ENCODE results near the gene STRAP.
"Not testable (repeated sequence)": the region's sequence is repeated elsewhere in the genome, so short reads cannot be mapped to it uniquely, and the experiment has no call there.

The STRAP gene

GRCh38 chr12:15874556-15875145, 7.5 kb upstream of the STRAP start:
- not testable (repeated sequence) for DNase-seq

- DNase-seq: no peak
Measured at GRCh38 chr12:15875863-15876262, 6.3 kb upstream of the STRAP start.

- DNase-seq: no peak
Measured at GRCh38 chr12:15879413-15879812, 2.8 kb upstream of the STRAP start.

- DNase-seq: no peak
Measured at GRCh38 chr12:15880721-15881120, 1.5 kb upstream of the STRAP start.

- no peak for DNase-seq
Measured at GRCh38 chr12:15883536-15883935, 1.3 kb downstream of the STRAP start.

- DNase-seq: no peak
Measured at GRCh38 chr12:15886372-15887042, 4.3 kb downstream of the STRAP start.

GRCh38 chr12:15887043-15887817, 5.0 kb downstream of the STRAP start:
- no peak for DNase-seq

- no peak for DNase-seq
Measured at GRCh38 chr12:15892645-15893259, 10.6 kb downstream of the STRAP start.

- no peak for DNase-seq
Measured at GRCh38 chr12:15893260-15893659, 11.1 kb downstream of the STRAP start.

GRCh38 chr12:15896867-15897266, 14.7 kb downstream of the STRAP start:
- DNase-seq: no peak

- no peak for DNase-seq
Measured at GRCh38 chr12:15897433-15897832, 15.2 kb downstream of the STRAP start.

GRCh38 chr12:15899282-15899870, 17.2 kb downstream of the STRAP start:
- peak; percentile 9 for DNase-seq

- DNase-seq: no peak
Measured at GRCh38 chr12:15904378-15904920, 22.3 kb downstream of the STRAP start.

GRCh38 chr12:15910468-15910863, 28.3 kb downstream of the STRAP start:
- no peak for DNase-seq

- DNase-seq: peak; percentile 74
Measured at GRCh38 chr12:15910864-15911721, 28.9 kb downstream of the STRAP start, which contains the start of gene DERA. TSS of gene DERA (plus strand) at chr12:15911332. CDS start at chr12:15911384, 52 bp downstream.

- not testable (repeated sequence) for DNase-seq
Measured at GRCh38 chr12:15911931-15912330, 29.7 kb downstream of the STRAP start.

GRCh38 chr12:15914131-15914530, 31.9 kb downstream of the STRAP start:
- DNase-seq: not testable (repeated sequence)

- DNase-seq: no peak
Measured at GRCh38 chr12:15918066-15918465, 35.9 kb downstream of the STRAP start.

GRCh38 chr12:15919418-15919817, 37.2 kb downstream of the STRAP start:
- DNase-seq: no peak

- DNase-seq: no peak
Measured at GRCh38 chr12:15924956-15925355, 42.8 kb downstream of the STRAP start.

- no peak for DNase-seq
Measured at GRCh38 chr12:15928346-15928745, 46.2 kb downstream of the STRAP start.
